ENCODE data around the gene PRR15L.

GRCh38 chr17:47993964-47994363 is 36.3 kb upstream of the PRR15L start:
- TF ChIP-seq SUZ12 (IDR thresholded peaks at IDR 0.05; ENCODE audit: extremely low read depth, insufficient read depth, insufficient read length) (no peak), ZNF274 (IDR thresholded peaks at IDR 0.05; ENCODE audit: low read depth, low read length) (no peak), YY1 (IDR thresholded peaks at IDR 0.05; ENCODE audit: insufficient read depth, insufficient read length) (no peak)
